Effector memory CD8-positive, alpha-beta T cell (primary cell): ENCODE results near the gene DTNBP1.

Experiments used
- ATAC-seq: fragments of 150-1000 bp; cut with Tn5 transposase; replicated peaks from 2 replicates; pipeline ENCODE4 v1.10.0; 2021; ENCODE audit warnings: mild to moderate bottlenecking, moderate library complexity
- DNase-seq, 3 experiments: peaks; one replicate each; pipeline ENCODE4 v3.0.0; 2021
- H3K27ac Mint-ChIP-seq, 2 donors: one replicate each; pipeline ENCODE4 v1.8.0; 2022; ENCODE audit warnings: mild to moderate bottlenecking in 2 of 2, mixed read lengths in 2 of 2, moderate library complexity in 2 of 2
- H3K27me3 Mint-ChIP-seq, 2 donors: one replicate each; pipeline ENCODE4 v1.8.0; 2022; ENCODE audit warnings: mixed read lengths in 2 of 2
- H3K36me3 Mint-ChIP-seq: one replicate; pipeline ENCODE4 v1.8.0; 2022; ENCODE audit warnings: mild to moderate bottlenecking, moderate library complexity, mixed read lengths; ENCODE audit not compliant: insufficient read depth
- H3K4me1 Mint-ChIP-seq, 2 donors: one replicate each; pipeline ENCODE4 v1.8.0; 2022; ENCODE audit warnings: low read depth in 2 of 2, mixed read lengths in 2 of 2
- H3K4me3 Mint-ChIP-seq, 2 donors: one replicate each; pipeline ENCODE4 v1.8.0; 2022; ENCODE audit warnings: mild to moderate bottlenecking in 2 of 2, mixed read lengths in 2 of 2, moderate library complexity in 2 of 2
- H3K9me3 Mint-ChIP-seq, 2 donors: one replicate each; pipeline ENCODE4 v1.8.0; 2022; ENCODE audit warnings: mixed read lengths in 2 of 2

Gene DTNBP1

GRCh38 chr6:15533379-15534026 lies 129.3 kb downstream of the DTNBP1 start:
- H3K36me3 Mint-ChIP-seq = peaks cover 27% of the 10 kb centered on the region
- ATAC-seq (no peak), DNase-seq (no peak)
- no peaks in the 10 kb centered on the region for H3K9me3 Mint-ChIP-seq
- H3K4me1 Mint-ChIP-seq = peaks cover 8 to 10% of the 10 kb centered on the region in 2 donors
- no peak overlapping the region for H3K4me3 Mint-ChIP-seq
- H3K27ac Mint-ChIP-seq = peak overlapping the region; percentile 36 to 75
- H3K27me3 Mint-ChIP-seq = no peaks in the 10 kb centered on the region

- Mint-ChIP-seq H3K4me1 (peaks cover 0 to 2% of the 10 kb centered on the region in 2 donors), H3K9me3 (no peaks in the 10 kb centered on the region), H3K4me3 (no peak overlapping the region), H3K27me3 (no peaks in the 10 kb centered on the region), H3K27ac (no peak overlapping the region), H3K36me3 (peaks cover 27% of the 10 kb centered on the region)
- ATAC-seq = no peak
- no peak for DNase-seq
These were observed 130.9 kb downstream of the DTNBP1 start for GRCh38 chr6:15531973-15532372.

- no peak for ATAC-seq
- peaks cover 34% of the 10 kb centered on the region for H3K36me3 Mint-ChIP-seq
- no peaks in the 10 kb centered on the region for H3K27me3 Mint-ChIP-seq
- no peaks in the 10 kb centered on the region for H3K9me3 Mint-ChIP-seq
- DNase-seq = no peak
- H3K4me1 Mint-ChIP-seq = peaks cover 0 to 3% of the 10 kb centered on the region in 2 donors
- H3K4me3 Mint-ChIP-seq = no peak overlapping the region
- H3K27ac Mint-ChIP-seq = peak overlapping the region in 1 of 2 donors; percentile 11
These were observed 132.4 kb downstream of the DTNBP1 start for GRCh38 chr6:15530411-15530810.

GRCh38 chr6:15528870-15529269 lies 134.0 kb downstream of the DTNBP1 start:
- peaks cover 46% of the 10 kb centered on the region for H3K36me3 Mint-ChIP-seq
- DNase-seq (no peak), ATAC-seq (no peak)
- H3K27me3 Mint-ChIP-seq = no peaks in the 10 kb centered on the region
- H3K9me3 Mint-ChIP-seq = no peaks in the 10 kb centered on the region
- no peak overlapping the region for H3K4me3 Mint-ChIP-seq
- H3K27ac Mint-ChIP-seq = peak overlapping the region in 1 of 2 donors; percentile 41
- H3K4me1 Mint-ChIP-seq = peaks cover 0 to 5% of the 10 kb centered on the region in 2 donors

- Mint-ChIP-seq H3K4me3 (no peak overlapping the region), H3K9me3 (no peaks in the 10 kb centered on the region), H3K4me1 (peaks cover 0 to 6% of the 10 kb centered on the region in 2 donors), H3K27me3 (no peaks in the 10 kb centered on the region), H3K36me3 (peaks cover 51% of the 10 kb centered on the region), H3K27ac (no peak overlapping the region)
- DNase-seq (no peak), ATAC-seq (no peak)
These were observed 134.8 kb downstream of the DTNBP1 start for GRCh38 chr6:15527838-15528617.

- DNase-seq = no peak
- Mint-ChIP-seq H3K9me3 (no peaks in the 10 kb centered on the region), H3K4me1 (peaks cover 12 to 13% of the 10 kb centered on the region in 2 donors), H3K36me3 (peaks cover 57% of the 10 kb centered on the region), H3K27me3 (no peaks in the 10 kb centered on the region), H3K27ac (peak overlapping the region in 1 of 2 donors; percentile 1), H3K4me3 (no peak overlapping the region)
- ATAC-seq = no peak
These were observed 136.6 kb downstream of the DTNBP1 start for GRCh38 chr6:15526212-15526701.

- DNase-seq (no peak), ATAC-seq (no peak)
- H3K4me3 Mint-ChIP-seq = no peak overlapping the region
- H3K27ac Mint-ChIP-seq = peak overlapping the region; percentile 9 to 19
- H3K27me3 Mint-ChIP-seq = no peaks in the 10 kb centered on the region
- H3K4me1 Mint-ChIP-seq = peaks cover 12 to 14% of the 10 kb centered on the region in 2 donors
- no peaks in the 10 kb centered on the region for H3K9me3 Mint-ChIP-seq
- H3K36me3 Mint-ChIP-seq = peaks cover 63% of the 10 kb centered on the region
These were observed 137.9 kb downstream of the DTNBP1 start for GRCh38 chr6:15524861-15525401.

- no peaks in the 10 kb centered on the region for H3K9me3 Mint-ChIP-seq
- H3K27me3 Mint-ChIP-seq = no peaks in the 10 kb centered on the region
- no peak for ATAC-seq
- H3K27ac Mint-ChIP-seq = peak overlapping the region; percentile 39 to 49
- no peak for DNase-seq
- H3K4me1 Mint-ChIP-seq = peaks cover 12 to 17% of the 10 kb centered on the region in 2 donors
- peaks cover 62% of the 10 kb centered on the region for H3K36me3 Mint-ChIP-seq
- H3K4me3 Mint-ChIP-seq = no peak overlapping the region
These were observed 138.9 kb downstream of the DTNBP1 start for GRCh38 chr6:15523679-15524630.

GRCh38 chr6:15522856-15523529 lies 139.8 kb downstream of the DTNBP1 start:
- no peak for ATAC-seq
- peak overlapping the region in 1 of 2 donors; percentile 67 for H3K27ac Mint-ChIP-seq
- H3K9me3 Mint-ChIP-seq = no peaks in the 10 kb centered on the region
- peaks cover 66% of the 10 kb centered on the region for H3K36me3 Mint-ChIP-seq
- no peak overlapping the region for H3K4me3 Mint-ChIP-seq
- H3K4me1 Mint-ChIP-seq = peaks cover 12 to 17% of the 10 kb centered on the region in 2 donors
- DNase-seq = no peak
- no peaks in the 10 kb centered on the region for H3K27me3 Mint-ChIP-seq

- H3K27ac Mint-ChIP-seq = peak overlapping the region; percentile 67 to 77
- no peaks in the 10 kb centered on the region for H3K9me3 Mint-ChIP-seq
- no peak overlapping the region for H3K4me3 Mint-ChIP-seq
- peaks cover 12 to 17% of the 10 kb centered on the region in 2 donors for H3K4me1 Mint-ChIP-seq
- DNase-seq (no peak), ATAC-seq (peak; percentile 40)
- no peaks in the 10 kb centered on the region for H3K27me3 Mint-ChIP-seq
- H3K36me3 Mint-ChIP-seq = peaks cover 70% of the 10 kb centered on the region
These were observed 140.4 kb downstream of the DTNBP1 start for GRCh38 chr6:15522427-15522826.

GRCh38 chr6:15522026-15522425 lies 140.8 kb downstream of the DTNBP1 start:
- Mint-ChIP-seq H3K27ac (peak overlapping the region; percentile 67 to 77), H3K4me3 (no peak overlapping the region)

GRCh38 chr6:15521582-15521981 lies 141.2 kb downstream of the DTNBP1 start:
- no peak overlapping the region for H3K4me3 Mint-ChIP-seq
- DNase-seq = no peak
- H3K4me1 Mint-ChIP-seq = peaks cover 12 to 17% of the 10 kb centered on the region in 2 donors
- peaks cover 76% of the 10 kb centered on the region for H3K36me3 Mint-ChIP-seq
- no peaks in the 10 kb centered on the region for H3K9me3 Mint-ChIP-seq
- no peaks in the 10 kb centered on the region for H3K27me3 Mint-ChIP-seq
- no peak for ATAC-seq
- no peak overlapping the region for H3K27ac Mint-ChIP-seq

More at GRCh38 chr6:15522026-15522425, 140.8 kb downstream of the DTNBP1 start:
- DNase-seq (no peak), ATAC-seq (no peak)
- Mint-ChIP-seq H3K27me3 (no peaks in the 10 kb centered on the region), H3K9me3 (no peaks in the 10 kb centered on the region), H3K36me3 (peaks cover 71% of the 10 kb centered on the region), H3K4me1 (peaks cover 12 to 17% of the 10 kb centered on the region in 2 donors)
